ENCODE results near the gene PNMA8A.
"Not testable (repeated sequence)": the region's sequence is repeated elsewhere in the genome, so short reads cannot be mapped to it uniquely, and the experiment has no call there.

The PNMA8A gene, protein sequence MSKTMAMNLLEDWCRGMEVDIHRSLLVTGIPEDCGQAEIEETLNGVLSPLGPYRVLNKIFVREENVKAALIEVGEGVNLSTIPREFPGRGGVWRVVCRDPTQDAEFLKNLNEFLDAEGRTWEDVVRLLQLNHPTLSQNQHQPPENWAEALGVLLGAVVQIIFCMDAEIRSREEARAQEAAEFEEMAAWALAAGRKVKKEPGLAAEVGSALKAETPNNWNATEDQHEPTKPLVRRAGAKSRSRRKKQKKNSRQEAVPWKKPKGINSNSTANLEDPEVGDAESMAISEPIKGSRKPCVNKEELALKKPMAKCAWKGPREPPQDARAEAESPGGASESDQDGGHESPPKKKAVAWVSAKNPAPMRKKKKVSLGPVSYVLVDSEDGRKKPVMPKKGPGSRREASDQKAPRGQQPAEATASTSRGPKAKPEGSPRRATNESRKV

DNA sequence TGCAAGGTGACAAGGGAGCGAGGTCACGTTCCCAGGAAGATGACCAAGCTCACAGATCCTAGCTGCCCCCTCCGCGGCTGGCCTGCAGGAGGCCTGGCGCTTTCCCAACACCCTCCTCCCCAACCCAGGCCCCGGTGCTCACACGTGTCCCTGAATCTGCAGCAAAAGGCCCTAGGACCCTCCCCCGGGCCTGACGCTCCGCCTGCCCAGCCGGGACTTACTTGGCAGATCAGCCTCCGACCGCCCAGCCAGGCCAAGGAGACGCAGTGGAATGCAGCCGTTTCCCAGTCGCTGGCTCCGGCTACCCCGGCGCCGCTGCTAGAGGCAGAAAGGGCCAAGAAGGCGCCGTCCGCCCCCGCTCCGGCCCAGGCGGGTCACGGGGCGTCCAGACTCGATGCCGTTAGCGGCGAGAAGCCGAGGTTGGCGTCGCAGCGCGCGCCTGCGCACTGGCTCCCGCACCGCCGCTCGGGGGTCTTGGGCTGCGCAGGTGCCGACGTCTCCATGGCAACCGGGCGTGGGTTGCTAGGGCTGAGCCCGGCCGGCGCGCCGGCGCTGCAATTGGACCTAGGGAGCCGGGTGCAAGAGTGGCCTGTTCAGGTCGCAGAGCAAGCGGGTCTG lies at the start of gene PNMA8A:
PNMA8A (minus strand) TSS at position 448 of the 618 bp plus-strand sequence. CDS start 528 bp downstream, outside the sequence.
- no peak for DNase-seq (ENCODE audit: low read depth in 2 of 2)

GRCh38 chr19:46520616-46521015 lies 49.3 kb upstream of the PNMA8A start:
- no peak for DNase-seq (ENCODE audit: low read depth in 2 of 2)

DNA sequence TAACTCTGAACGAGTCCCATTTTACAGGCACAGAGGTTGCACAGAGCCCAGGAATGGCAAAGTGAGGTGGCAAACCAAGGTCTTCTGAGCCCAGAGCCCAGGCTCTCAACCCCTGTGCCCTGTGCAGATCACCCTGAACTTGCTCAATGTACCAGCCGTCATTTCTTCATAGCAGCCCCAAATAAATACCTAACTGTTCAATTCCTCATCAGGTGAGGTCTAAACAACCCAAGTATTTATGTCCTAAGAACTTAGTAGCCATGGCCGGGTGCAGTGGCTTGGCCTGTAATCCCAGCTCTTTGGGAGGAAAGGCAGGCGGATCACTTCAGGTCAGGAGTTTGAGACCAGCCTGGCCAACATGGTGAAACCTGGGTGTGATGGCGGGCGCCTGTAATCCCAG lies 46.1 kb upstream of the PNMA8A start:
- no peak for DNase-seq (ENCODE audit: low read depth in 2 of 2)

DNA sequence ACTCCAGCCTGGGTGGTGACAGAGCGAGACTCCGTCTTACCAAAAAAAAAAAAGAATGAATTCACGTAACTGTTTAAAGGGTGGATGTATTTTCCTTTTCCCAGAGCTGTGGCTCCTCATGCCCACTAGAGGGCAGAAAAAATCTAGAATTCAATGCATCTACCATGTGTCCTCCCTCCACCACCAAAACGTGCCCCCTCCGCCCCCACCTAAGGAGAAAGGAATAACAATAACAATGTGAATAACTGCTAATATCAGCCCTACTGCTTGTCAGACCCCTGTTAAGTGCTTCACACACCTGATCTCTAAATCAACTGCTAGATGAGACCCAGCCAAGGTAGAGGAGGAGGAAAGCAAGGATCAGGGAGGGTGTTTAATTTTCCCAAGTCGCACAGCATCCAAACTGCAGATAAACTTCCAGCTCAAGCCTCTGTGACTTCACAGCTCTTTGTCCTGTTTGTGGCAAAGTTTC lies 44.6 kb upstream of the PNMA8A start:
- DNase-seq (ENCODE audit: low read depth in 2 of 2) = peak in 1 of 2 donors; percentile 24

- no peak for DNase-seq (ENCODE audit: low read depth in 2 of 2)
Observed at GRCh38 chr19:46515290-46515609, 43.9 kb upstream of the PNMA8A start.

DNA sequence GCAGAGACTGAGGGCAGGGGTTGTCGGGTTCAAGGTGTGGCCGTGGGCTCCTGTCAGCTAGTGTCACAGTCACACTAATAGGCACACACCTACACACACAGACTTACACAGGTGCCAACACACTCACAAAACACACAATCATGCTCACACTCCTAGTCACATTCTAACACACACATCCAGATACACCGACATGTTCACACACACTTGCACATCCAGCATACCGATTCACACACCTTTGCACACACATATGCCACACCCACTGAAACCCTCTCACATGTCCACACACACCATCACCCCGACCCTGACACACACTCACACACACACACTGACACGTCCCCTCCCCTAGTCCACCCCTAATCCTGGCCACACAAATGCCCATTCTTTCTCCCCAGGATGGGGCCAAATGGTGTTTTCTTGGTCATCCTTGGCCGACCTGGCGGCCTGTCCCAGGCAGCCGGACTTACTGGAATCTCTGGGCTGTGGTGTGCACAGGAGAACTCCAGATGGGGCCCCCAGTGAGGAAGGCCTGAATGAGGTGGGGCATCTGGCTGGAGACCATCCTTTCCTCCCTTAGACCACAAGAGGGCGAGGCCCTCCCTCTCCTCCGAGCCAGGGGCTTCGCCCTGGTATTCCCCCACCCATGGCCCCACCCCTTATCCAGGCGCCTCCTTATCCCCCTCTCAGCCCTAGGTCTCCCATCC lies 43.4 kb upstream of the PNMA8A start:
- DNase-seq (ENCODE audit: low read depth in 2 of 2) = no peak

DNA sequence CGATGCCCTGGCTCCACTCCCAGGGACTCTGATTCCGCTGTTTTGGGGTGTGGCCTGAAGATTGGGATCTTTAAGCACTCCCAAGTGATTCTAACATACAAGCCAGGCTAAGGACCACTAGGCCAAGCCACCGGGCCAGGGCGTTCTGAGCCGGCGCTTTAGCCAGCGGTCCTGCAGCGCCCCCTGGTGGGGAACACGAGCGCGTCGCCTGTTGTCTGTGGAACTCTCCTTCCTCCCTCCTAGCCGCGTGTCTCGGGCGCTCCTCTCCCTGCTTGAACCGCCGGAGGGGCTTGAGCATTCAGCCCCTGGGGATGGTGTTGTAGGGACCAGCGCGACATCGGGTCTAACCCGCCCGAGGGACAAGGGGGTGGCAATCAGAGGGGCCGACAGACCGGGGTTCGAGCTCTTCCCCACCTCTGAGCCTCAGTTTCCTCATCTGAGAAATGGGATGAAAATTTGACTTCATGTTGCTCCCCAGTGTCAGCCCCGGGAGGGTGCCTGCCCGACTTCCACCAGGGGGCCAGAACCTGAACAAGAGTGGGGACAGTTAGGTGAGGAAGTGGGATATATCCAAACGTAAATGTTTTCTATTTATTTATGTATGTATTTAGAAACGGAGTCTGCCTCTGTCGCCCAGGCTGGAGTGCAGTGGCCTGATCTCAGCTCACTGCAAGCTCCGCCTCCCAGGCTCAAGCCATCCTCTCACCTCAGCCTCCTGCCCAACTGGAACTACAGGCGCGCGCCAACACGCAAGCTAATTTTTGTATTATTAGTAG lies 42.3 kb upstream of the PNMA8A start:
- peak; percentile 83 to 86 for DNase-seq (ENCODE audit: low read depth in 2 of 2)

DNA sequence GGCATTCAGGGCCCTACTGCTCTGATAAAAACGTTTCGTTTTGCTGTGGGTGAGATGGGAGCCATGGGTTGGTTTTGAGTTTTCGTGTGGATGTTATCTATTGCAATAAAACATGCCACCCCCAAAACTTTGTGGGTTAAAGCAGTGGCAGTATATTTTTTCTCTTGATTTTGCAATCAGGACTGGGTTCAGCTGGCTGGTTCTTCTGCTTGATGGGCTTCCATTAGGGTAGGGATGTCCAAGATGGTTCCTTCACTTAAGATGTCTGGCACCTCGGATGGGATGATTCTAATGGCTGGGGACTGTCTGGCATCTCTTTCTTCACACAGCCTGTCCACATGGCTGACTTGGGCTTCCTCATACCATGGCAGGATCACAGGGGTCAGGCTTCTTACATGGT lies 39.9 kb upstream of the PNMA8A start:
- DNase-seq (ENCODE audit: low read depth in 2 of 2) = no peak

GRCh38 chr19:46508206-46508605 lies 36.8 kb upstream of the PNMA8A start:
- no peak for DNase-seq (ENCODE audit: low read depth in 2 of 2)

DNA sequence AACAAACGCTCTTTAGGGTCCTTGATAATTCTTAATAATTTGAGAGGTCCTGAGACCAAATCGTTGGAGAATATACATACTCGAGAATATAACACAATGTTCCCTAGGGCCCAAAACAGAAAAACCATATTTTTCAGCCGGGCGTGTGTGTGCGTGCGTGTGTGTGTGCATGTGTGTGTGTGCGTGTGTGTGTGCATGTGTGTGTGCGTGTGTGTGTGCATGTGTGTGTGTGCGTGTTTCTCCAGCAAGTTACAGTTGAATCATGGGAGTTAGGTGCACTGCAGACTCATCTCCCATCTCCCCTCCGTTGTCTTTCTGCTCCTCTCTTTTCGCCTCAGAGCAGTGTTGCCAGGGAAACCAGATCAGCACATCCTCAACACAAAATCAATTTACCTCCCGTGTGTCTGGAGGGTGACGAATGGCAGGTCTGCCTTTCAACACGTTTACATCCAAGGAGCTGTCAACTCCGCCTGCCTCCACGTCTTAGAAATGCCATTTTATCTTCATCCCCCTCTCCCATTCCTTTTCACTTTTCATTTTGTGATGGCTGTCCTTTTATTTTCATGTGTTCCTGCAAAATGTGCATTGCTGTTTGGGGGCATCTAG lies 32.6 kb upstream of the PNMA8A start:
- DNase-seq (ENCODE audit: low read depth in 2 of 2) = no peak

DNA sequence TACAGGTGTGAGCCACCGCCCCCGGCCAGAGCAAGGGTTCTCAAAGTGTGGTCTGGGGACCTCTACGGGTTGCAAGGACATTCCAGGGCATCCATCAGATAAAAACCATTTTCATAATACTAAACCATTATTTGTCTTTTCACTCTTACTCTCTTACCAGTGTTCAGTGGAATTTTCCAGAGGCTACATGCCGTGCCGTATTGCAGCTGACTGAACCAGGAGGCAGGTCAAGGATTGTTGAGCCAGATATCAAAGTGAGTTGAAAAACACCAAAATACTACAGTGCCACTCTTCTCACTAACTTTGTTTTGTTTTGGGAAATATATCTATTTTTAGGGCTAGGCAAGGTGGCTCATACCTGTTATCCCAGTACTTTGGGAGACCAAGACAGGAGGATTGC lies 31.5 kb upstream of the PNMA8A start:
- DNase-seq (ENCODE audit: low read depth in 2 of 2) = no peak

DNA sequence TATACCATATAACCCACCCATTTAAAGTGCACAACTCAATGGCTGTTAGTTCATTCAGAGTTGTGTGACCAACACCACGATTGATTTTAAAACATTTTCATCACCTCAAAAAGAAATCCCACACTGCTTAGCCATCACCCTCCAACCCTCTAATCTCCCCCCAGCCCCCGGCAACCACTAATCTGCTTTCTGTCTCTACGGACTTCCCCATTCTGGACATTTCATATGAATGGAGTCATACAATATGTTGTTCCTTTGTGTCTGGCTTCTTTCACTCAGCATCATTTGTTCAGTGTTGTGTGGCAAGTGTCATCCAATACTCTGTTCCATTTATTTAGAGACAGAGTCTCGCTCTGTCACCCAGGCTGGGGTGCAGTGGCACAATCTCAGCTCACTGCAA lies 28.3 kb upstream of the PNMA8A start:
- DNase-seq (ENCODE audit: low read depth in 2 of 2) = no peak

DNA sequence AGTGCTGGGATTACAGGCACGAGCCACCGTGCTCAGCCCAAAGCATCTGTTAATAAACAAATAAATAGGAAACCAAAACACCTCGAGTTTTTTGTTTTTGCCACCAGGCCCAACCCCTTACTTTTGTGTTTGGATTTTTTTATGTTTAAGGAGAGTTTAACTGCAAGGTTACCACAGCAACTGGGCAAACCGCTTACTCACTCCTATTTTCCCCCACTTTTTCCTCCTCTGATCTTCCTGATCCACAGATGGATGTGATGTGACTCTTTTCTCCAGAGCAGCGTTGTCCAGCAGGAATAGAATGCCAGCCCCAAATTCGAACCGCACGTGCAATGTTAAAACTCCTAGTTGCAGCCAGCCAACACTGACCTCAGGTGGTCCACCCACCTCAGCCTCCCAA lies 26.4 kb upstream of the PNMA8A start:
- DNase-seq (ENCODE audit: low read depth in 2 of 2) = no peak

DNA sequence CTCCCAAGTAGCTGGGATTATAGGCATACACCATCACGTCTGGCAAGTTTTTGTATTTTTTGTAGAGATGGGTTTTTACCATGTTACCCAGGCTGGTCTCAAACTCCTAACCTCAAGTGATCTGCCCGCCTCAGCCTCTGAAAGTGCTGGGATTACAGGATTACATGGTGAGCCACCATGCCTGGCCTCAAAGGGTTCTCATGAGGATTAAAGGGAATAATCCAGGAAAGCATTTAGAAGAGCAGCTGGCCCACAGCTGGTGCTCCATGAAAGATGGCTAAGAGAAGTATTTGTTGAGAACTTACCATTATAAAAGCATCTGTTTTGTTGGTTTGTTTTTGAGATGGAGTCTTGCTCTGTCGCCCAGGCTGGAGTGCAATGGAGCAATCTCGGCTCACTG lies 25.5 kb upstream of the PNMA8A start:
- DNase-seq (ENCODE audit: low read depth in 2 of 2) = not testable (repeated sequence)

- DNase-seq (ENCODE audit: low read depth in 2 of 2) = no peak
Observed at GRCh38 chr19:46496304-46496703, 24.9 kb upstream of the PNMA8A start.

- DNase-seq (ENCODE audit: low read depth in 2 of 2) = no peak
Observed at GRCh38 chr19:46495786-46496099, 24.4 kb upstream of the PNMA8A start, which contains the start of gene PNMA8B. TSS of gene PNMA8B (minus strand) at chr19:46495867. CDS start at chr19:46495465, 402 bp downstream.

DNA sequence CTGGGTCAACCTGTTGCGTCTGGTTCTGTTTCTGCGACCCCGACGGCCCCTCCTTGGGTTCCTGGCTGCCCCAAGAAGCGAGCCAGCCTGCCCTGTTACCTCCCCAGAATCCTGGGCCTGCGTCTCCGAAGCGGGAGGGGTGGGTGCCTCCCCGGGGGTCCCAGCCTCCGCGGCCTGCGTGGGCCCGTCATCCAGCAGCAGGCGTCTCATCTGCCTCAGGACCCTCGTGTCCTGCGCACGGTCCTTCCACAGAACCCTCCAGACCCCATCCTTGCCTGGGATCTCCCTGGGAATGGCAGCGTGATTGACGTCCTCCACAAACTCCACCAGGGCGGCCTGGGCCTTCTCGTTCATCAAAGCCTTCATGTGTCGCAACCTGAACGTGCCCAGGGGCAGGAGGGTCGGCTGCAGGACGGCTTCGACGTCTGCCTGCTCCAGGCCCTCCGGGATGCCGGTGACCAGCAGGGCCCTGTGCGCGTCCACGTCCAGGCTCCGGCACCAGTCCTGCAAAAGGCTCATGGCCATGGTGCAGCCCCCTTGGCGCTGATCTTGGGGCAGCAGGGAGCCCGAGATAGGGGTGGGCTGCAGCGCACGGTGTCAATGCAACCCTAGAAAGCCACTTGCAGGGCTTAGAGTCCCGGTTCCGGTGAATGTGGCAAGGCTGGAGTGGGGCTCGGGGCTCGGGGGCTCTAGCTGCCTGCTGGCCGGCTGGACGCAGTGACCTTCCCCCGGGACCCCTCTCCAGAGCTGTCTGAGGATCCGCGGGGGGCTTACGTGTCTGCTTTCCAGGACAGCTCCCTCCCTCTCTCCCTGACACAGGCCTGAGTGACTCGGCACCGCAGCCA lies 23.8 kb upstream of the PNMA8A start:
- no peak for DNase-seq (ENCODE audit: low read depth in 2 of 2)

GRCh38 chr19:46494146-46494940 lies 23.0 kb upstream of the PNMA8A start:
- no peak for DNase-seq (ENCODE audit: low read depth in 2 of 2)

DNA sequence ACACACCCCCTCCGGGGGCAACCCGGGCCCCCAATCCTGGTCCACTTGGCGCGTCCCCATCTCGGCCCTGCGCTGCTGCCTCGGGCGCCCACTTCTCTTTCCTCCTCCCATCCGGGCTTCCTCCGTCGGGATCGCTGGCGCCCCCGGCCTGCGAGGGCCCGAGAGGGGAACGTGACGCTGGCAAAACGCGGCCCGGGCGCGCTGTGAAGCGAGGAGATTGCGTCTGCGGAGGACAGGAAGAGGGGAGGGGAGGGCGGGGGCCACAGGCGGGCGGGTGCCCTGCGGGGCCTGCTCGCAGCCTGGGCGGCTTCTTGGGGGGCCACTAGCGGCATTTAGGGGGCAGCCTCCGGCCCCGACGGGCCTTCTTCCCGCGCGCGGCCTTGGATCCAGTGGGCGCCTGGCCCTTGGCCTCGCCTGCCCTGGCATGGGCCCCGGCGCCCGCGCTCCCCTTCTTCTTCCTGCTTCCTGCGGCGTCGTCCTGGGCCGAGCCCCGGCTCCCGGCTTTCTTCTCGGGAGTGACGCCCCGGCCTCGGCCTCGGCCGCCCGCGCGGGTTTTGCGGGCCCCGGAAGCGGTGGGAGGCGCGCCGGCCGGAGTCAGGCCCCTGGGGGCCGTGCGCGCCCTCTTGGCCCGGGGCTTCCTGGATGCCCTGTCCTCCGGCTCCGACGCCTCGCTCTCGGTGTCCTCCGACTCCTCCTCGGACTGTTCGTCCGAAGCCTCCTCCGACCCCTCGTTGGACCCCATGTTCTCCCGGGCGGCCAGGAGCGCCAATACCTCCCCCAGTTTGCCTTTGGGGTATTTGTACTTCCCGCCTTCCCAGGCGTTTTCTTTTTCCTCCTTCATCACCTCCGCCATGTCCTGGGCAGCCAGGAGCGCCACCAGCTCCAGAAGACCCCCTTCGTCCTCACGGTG lies 22.1 kb upstream of the PNMA8A start:
- DNase-seq (ENCODE audit: low read depth in 2 of 2) = no peak
